K562 (cell line): ENCODE data around the gene CCNJL. TPM values are rescaled to one million over a fixed set of nuclear protein-coding genes. Genes with fewer than 3 reads are reported as not detected.
A peak's percentile ranks its signal among the peaks of the same experiment; 100 is the strongest.

Experiments used
- ARID1B ChIP-seq: fragments of 450-650 bp; IDR thresholded peaks from 2 replicates; pipeline ENCODE4 v1.6.1; 2016; ENCODE audit warnings: antibody characterized with exemption, mild to moderate bottlenecking, inconsistent platforms
- CBFA2T3 ChIP-seq: fragments of 450-650 bp; IDR thresholded peaks from 2 replicates; pipeline ENCODE4 v1.6.1; 2017
- CBX2 ChIP-seq: fragments of 200-600 bp; sonication (generic); IDR thresholded peaks from one replicate; pipeline ENCODE4 v1.6.1; 2012; ENCODE audit warnings: mild to moderate bottlenecking, low read length, inconsistent platforms; ENCODE audit not compliant: insufficient read depth, poor library complexity, severe bottlenecking
- CTBP1 ChIP-seq: fragments of 450-650 bp; IDR thresholded peaks from 2 replicates; pipeline ENCODE4 v1.6.1; 2016; ENCODE audit warnings: borderline replicate concordance
- CXXC5 ChIP-seq: fragments of 250-450 bp; sonication (Bioruptor Pico); IDR thresholded peaks from 2 replicates; pipeline ENCODE4 v1.8.0; 2022; ENCODE audit warnings: inconsistent platforms, mild to moderate bottlenecking, moderate library complexity
- EP300 ChIP-seq: IDR thresholded peaks from 2 replicates; pipeline ENCODE4 v1.6.1; 2012; ENCODE audit warnings: low read length, improper control_type of control experiment
- FUS ChIP-seq: fragments of 200-400 bp; formaldehyde crosslinking; optimal IDR thresholded peaks from 2 replicates; pipeline ENCODE3; 2017; ENCODE audit warnings: low read depth, low read length
- HDAC2 ChIP-seq: fragments of 450-650 bp; IDR thresholded peaks from 2 replicates; pipeline ENCODE4 v1.6.1; 2016; ENCODE audit warnings: mild to moderate bottlenecking
- HMG20A ChIP-seq: fragments of 450-650 bp; formaldehyde crosslinking; conservative IDR thresholded peaks from 2 replicates; pipeline ENCODE4 v1.4.0; 2020; ENCODE audit warnings: mild to moderate bottlenecking, mixed read lengths
- ILK ChIP-seq: fragments of 450-650 bp; IDR thresholded peaks from 2 replicates; pipeline ENCODE4 v1.6.1; 2016; ENCODE audit warnings: missing genetic modification characterization, low read depth, mild to moderate bottlenecking, missing compliant biosample characterization, moderate library complexity, borderline replicate concordance
- MED1 ChIP-seq: sonication (generic); formaldehyde crosslinking; IDR thresholded peaks from 2 replicates; pipeline ENCODE4 v1.8.1; 2023; ENCODE audit warnings: missing genetic modification reagents, borderline replicate concordance
- MEIS2 ChIP-seq: fragments of 450-650 bp; IDR thresholded peaks from 2 replicates; pipeline ENCODE4 v1.6.1; 2014; ENCODE audit warnings: mild to moderate bottlenecking; ENCODE audit not compliant: partially characterized antibody
- MIER1 ChIP-seq: fragments of 450-650 bp; IDR thresholded peaks from 2 replicates; pipeline ENCODE4 v1.6.1; 2016; ENCODE audit warnings: antibody characterized with exemption, mild to moderate bottlenecking, low read depth
- SRF ChIP-seq, 2 experiments: fragments of 250-450, 450-650 bp in 1 of 2; sonication (Bioruptor Pico) in 1 of 2; sonication (generic) in 1 of 2; formaldehyde crosslinking; IDR thresholded peaks; 2 replicates each; pipeline versions ENCODE4 v1.5.0 to v1.5.1; 2020 to 2022; ENCODE audit warnings: mild to moderate bottlenecking in 1 of 2, missing genetic modification reagents in 1 of 2
- TBL1XR1 ChIP-seq, 2 experiments: IDR thresholded peaks; 2 replicates each; pipeline ENCODE4 v1.6.1; 2012; ENCODE audit warnings: improper control_type of control experiment in 2 of 2, low read length in 2 of 2, mild to moderate bottlenecking in 1 of 2
- TEAD4 ChIP-seq, 2 experiments: sonication (generic) in 1 of 2; formaldehyde crosslinking in 1 of 2; IDR thresholded peaks; 2 replicates each; pipeline versions ENCODE4 v1.6.1 to v1.8.0; 2012 to 2022; ENCODE audit warnings: borderline replicate concordance in 1 of 2, inconsistent platforms in 1 of 2, low read length in 1 of 2, mild to moderate bottlenecking in 1 of 2, missing genetic modification reagents in 1 of 2
- WHSC1 ChIP-seq: IDR thresholded peaks from one replicate; pipeline ENCODE4 v1.6.1; 2012; ENCODE audit warnings: low read length, control low read depth, inconsistent platforms
- YY1 ChIP-seq, 3 experiments: IDR thresholded peaks; 2 replicates each; pipeline ENCODE4 v1.6.1; 2011; ENCODE audit warnings: low read length in 2 of 3, mild to moderate bottlenecking in 2 of 3, moderate library complexity in 2 of 3, borderline replicate concordance in 1 of 3, control low read depth in 1 of 3, low read depth in 1 of 3; ENCODE audit not compliant: insufficient read depth in 3 of 3, insufficient replicate concordance in 2 of 3, control insufficient read depth in 1 of 3, insufficient read length in 1 of 3; ENCODE audit errors: extremely low read depth in 1 of 3
- ZNF77 ChIP-seq: fragments of 250-450 bp; sonication (Bioruptor Pico); IDR thresholded peaks from 2 replicates; pipeline ENCODE4 v1.5.0; 2020
- ZSCAN32 ChIP-seq: fragments of 450-650 bp; formaldehyde crosslinking; IDR thresholded peaks from 2 replicates; pipeline ENCODE4 v1.4.0; 2020; ENCODE audit warnings: mild to moderate bottlenecking, moderate library complexity
- polyA plus RNA-seq, 8 experiments: library from polyadenylated mRNA; depleted of rRNA in 4 of 8; stranded (reverse) in 5 of 8; unstranded in 3 of 8; fragments of >200 nt; fragmentation: Nextera tagmentation in 2 of 8; fragmentation: Illumina TruSeq in 1 of 8; extraction: Ambion mirVana in 2 of 8; extraction: Trizol in 1 of 8; gene quantifications; 2 replicates each; pipeline versions ENCODE4 v1.2.1 to v1.2.3, GENCODE V29; 2011 to 2014; ENCODE audit warnings: inconsistent platforms in 1 of 8, missing spikeins in 1 of 8
- total RNA-seq, 7 experiments: library from RNA; depleted of rRNA in 6 of 7; stranded (reverse); fragments of >200 nt in 6 of 7; fragmentation: Illumina TruSeq in 2 of 7; extraction: Trizol in 2 of 7; gene quantifications; 2 replicates each; pipeline versions ENCODE4 v1.2.1 to v1.2.3, GENCODE V29; 2011 to 2021; ENCODE audit warnings: low replicate concordance in 1 of 7
- TF ChIP-seq, protein P1 (sequence below): sonication (generic); formaldehyde crosslinking; IDR thresholded peaks from 2 replicates; pipeline ENCODE4 v1.9.0; 2022; ENCODE audit warnings: mild to moderate bottlenecking, missing genetic modification reagents
- TF ChIP-seq, protein P2 (sequence below): sonication (generic); formaldehyde crosslinking; IDR thresholded peaks from 2 replicates; pipeline ENCODE4 v1.8.1; 2022; ENCODE audit warnings: missing genetic modification reagents
- TF ChIP-seq, protein P3 (sequence below): sonication (generic); formaldehyde crosslinking; IDR thresholded peaks from 2 replicates; pipeline ENCODE4 v1.8.1; 2023; ENCODE audit warnings: mild to moderate bottlenecking, missing genetic modification reagents

CCNJL gene
- total and polyA plus RNA-seq, 9 of the 15 experiments (the other 6 are each of a cell fraction or from before 2014, with no cell fraction given), result 0.04 TPM; not detected in 8

DNA sequence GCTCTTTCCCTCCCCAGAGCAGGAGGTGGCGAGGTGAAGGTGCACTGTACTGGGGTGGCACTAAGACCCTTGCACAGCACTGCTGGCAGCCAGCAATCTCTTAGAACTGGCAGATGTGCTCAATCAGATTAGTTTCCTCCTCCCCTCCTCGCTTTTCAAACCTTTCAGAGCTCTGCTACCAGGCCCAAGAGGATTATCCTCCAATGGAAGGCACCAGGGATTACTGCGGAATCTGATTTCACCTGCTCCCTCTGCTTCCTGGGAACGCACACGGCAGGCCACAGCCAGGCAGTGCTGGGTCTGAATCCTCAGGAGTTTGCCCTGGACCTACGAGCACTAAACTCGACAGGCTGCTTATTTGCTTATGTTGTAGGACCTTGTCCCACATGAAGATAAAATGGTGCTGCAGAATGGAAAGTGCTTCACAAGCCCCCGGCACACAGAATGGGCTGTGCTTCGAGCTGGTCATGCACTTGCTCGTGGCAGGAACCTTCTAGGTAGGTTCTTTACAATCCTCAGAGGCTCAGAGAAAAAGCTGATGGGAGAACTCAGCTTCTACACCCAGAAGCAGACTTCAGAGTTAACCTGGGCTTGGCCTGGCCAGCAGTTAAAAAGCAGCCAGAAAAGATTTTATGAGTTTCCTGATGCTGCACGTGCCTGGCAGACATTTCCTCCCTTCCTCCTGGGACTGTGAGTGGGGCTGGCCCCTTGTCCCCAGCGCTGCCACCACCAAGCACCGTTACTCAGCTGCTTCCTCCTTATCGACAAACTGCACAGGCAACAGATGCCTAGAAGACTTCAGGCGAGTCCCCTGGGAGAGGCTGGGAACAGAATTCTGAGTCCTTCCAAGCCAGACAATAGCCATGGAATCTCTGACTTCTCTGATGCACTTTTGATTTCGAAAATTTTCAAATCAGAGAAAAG, 50.0 kb downstream of the CCNJL start (continued):
- no peak for TF ChIP-seq WHSC1
- peak; percentile 68 for TF ChIP-seq CTBP1
- TF ChIP-seq HDAC2, result peak; percentile 34; the same call in 1 of the 2 replicates
- peak; percentile 88 for TF ChIP-seq ARID1B
- TF ChIP-seq CXXC5 (CRISPR knock-in tag), result peak; percentile 69
- peak in 1 of 3 experiments; percentile 41 for TF ChIP-seq YY1 (IDR thresholded peaks at IDR 0.05; ENCODE audit: borderline replicate concordance in 1 of 3, control insufficient read depth in 1 of 3, extremely low read depth in 1 of 3, insufficient read depth in 3 of 3, insufficient read length in 1 of 3, insufficient replicate concordance in 2 of 3, low read depth in 1 of 3, low read length in 2 of 3)
- no peak for TF ChIP-seq ILK (tag)
- TF ChIP-seq MIER1, result no peak
- TF ChIP-seq EP300, result peak; percentile 73
- TF ChIP-seq MED1 (CRISPR knock-in tag), result no peak
- TF ChIP-seq ZSCAN32 (CRISPR knock-in tag), result no peak
- TF ChIP-seq, protein P1, sequence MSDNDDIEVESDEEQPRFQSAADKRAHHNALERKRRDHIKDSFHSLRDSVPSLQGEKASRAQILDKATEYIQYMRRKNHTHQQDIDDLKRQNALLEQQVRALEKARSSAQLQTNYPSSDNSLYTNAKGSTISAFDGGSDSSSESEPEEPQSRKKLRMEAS (CRISPR knock-in tag), result peak; percentile 39
- TF ChIP-seq, protein P2, sequence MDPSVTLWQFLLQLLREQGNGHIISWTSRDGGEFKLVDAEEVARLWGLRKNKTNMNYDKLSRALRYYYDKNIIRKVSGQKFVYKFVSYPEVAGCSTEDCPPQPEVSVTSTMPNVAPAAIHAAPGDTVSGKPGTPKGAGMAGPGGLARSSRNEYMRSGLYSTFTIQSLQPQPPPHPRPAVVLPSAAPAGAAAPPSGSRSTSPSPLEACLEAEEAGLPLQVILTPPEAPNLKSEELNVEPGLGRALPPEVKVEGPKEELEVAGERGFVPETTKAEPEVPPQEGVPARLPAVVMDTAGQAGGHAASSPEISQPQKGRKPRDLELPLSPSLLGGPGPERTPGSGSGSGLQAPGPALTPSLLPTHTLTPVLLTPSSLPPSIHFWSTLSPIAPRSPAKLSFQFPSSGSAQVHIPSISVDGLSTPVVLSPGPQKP (CRISPR knock-in tag), result no peak
- no peak for TF ChIP-seq FUS
- no peak for TF ChIP-seq ZNF77 (CRISPR knock-in tag)
- no peak for TF ChIP-seq CBX2
- peak; percentile 92 for TF ChIP-seq CBFA2T3
- no peak for TF ChIP-seq MEIS2
- TF ChIP-seq TBL1XR1 (IDR thresholded peaks at IDR 0.05; ENCODE audit: low read length in 2 of 2), result peak in 1 of 2 experiments; percentile 20; a peak in 1 of 4 replicates
- no peak for TF ChIP-seq HMG20A (CRISPR knock-in tag)
- peak; percentile 91 for TF ChIP-seq TEAD4 (IDR thresholded peaks at IDR 0.05; ENCODE audit: low read length)
- no peak for TF ChIP-seq TEAD4 (CRISPR knock-in tag; IDR thresholded peaks at IDR 0.05; ENCODE audit: borderline replicate concordance)
- TF ChIP-seq, protein P3, sequence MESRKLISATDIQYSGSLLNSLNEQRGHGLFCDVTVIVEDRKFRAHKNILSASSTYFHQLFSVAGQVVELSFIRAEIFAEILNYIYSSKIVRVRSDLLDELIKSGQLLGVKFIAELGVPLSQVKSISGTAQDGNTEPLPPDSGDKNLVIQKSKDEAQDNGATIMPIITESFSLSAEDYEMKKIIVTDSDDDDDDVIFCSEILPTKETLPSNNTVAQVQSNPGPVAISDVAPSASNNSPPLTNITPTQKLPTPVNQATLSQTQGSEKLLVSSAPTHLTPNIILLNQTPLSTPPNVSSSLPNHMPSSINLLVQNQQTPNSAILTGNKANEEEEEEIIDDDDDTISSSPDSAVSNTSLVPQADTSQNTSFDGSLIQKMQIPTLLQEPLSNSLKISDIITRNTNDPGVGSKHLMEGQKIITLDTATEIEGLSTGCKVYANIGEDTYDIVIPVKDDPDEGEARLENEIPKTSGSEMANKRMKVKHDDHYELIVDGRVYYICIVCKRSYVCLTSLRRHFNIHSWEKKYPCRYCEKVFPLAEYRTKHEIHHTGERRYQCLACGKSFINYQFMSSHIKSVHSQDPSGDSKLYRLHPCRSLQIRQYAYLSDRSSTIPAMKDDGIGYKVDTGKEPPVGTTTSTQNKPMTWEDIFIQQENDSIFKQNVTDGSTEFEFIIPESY (CRISPR knock-in tag), result no peak
- no peak for TF ChIP-seq SRF (CRISPR knock-in tag; IDR thresholded peaks at IDR 0.05)
